Common myeloid progenitor, CD34-positive (primary cell): ENCODE results near the gene SLC17A9.

Experiments
- CTCF ChIA-PET: fragments of 350-600 bp; sonication (Branson Sonifier 250); formaldehyde crosslinking; loops from one replicate; lab custom pipeline; 2021; ENCODE audit warnings: antibody characterized with exemption; lab: Charles Lee
- POLR2A ChIA-PET: fragments of 350-600 bp; sonication (Branson Sonifier 250); formaldehyde crosslinking; loops from one replicate; lab custom pipeline; 2021; ENCODE audit warnings: antibody characterized with exemption; lab: Charles Lee
- DNase-seq, 3 donors: peaks; one replicate each; pipeline versions ENCODE4 v3.0.0 to v3.0.0-alpha.2; 2013
- H3K27ac ChIP-seq, 2 experiments: 1 replicate in 1 of 2; 2 replicates in 1 of 2; pipeline ENCODE4 v1.7.0; 2013; ENCODE audit warnings: inconsistent platforms in 2 of 2, low read length in 2 of 2, mild to moderate bottlenecking in 2 of 2, low read depth in 1 of 2, moderate library complexity in 1 of 2; ENCODE audit not compliant: severe bottlenecking in 2 of 2, insufficient read depth in 1 of 2, poor library complexity in 1 of 2
- H3K27me3 ChIP-seq, 5 experiments: replicated peaks in 2 of 5; 1 replicate in 3 of 5; 2 replicates in 2 of 5; pipeline versions ENCODE4 v1.6.1 to v1.7.0; 2013; ENCODE audit warnings: low read length in 4 of 5, mild to moderate bottlenecking in 2 of 5, moderate library complexity in 2 of 5, inconsistent platforms in 1 of 5; ENCODE audit not compliant: insufficient read depth in 5 of 5, control insufficient read depth in 4 of 5
- H3K36me3 ChIP-seq, 4 experiments: 1 replicate in 2 of 4; 2 replicates in 2 of 4; pipeline versions ENCODE4 v1.6.1 to v1.7.0; 2013; ENCODE audit warnings: low read length in 3 of 4, control low read depth in 1 of 4, mild to moderate bottlenecking in 1 of 4; ENCODE audit not compliant: control insufficient read depth in 4 of 4, insufficient read depth in 4 of 4
- H3K4me1 ChIP-seq, 4 experiments: 1 replicate in 3 of 4; 2 replicates in 1 of 4; pipeline versions ENCODE4 v1.6.1 to v1.7.1; 2013; ENCODE audit warnings: low read length in 3 of 4, mild to moderate bottlenecking in 3 of 4, control low read depth in 1 of 4, inconsistent platforms in 1 of 4, moderate library complexity in 1 of 4; ENCODE audit not compliant: control insufficient read depth in 4 of 4, insufficient read depth in 4 of 4; ENCODE audit errors: control extremely low read depth in 1 of 4
- H3K4me3 ChIP-seq, 7 experiments: 1 replicate in 4 of 7; 2 replicates in 3 of 7; pipeline versions ENCODE4 v1.5.1 to v1.7.0; 2013; ENCODE audit warnings: mild to moderate bottlenecking in 7 of 7, low read length in 6 of 7, moderate library complexity in 6 of 7, inconsistent platforms in 2 of 7, low read depth in 2 of 7, control low read depth in 1 of 7; ENCODE audit not compliant: insufficient read depth in 4 of 7, control insufficient read depth in 1 of 7; ENCODE audit errors: extremely low read depth in 1 of 7
- H3K9me3 ChIP-seq, 5 experiments: 1 replicate in 4 of 5; 2 replicates in 1 of 5; pipeline versions ENCODE4 v1.6.1 to v1.7.1; 2013; ENCODE audit warnings: low read length in 4 of 5, mild to moderate bottlenecking in 2 of 5, inconsistent platforms in 1 of 5, low read depth in 1 of 5, moderate library complexity in 1 of 5; ENCODE audit not compliant: control insufficient read depth in 4 of 5, insufficient read depth in 2 of 5; ENCODE audit errors: control extremely low read depth in 1 of 5
- WGBS: methylation state at CpG from one replicate; pipeline ENCODE4 v1.1.5; 2013; ENCODE audit not compliant: insufficient coverage; 5-methylcytosine and 5-hydroxymethylcytosine counted together

The SLC17A9 gene

GRCh38 chr20:63015147-63015661 lies 62.7 kb downstream of the SLC17A9 start:
- H3K4me3 ChIP-seq: no peak overlapping the region
- CTCF ChIA-PET: no interaction called here
- H3K27ac ChIP-seq: no peak overlapping the region
- peaks cover 0 to 3% (median 0%) of the 10 kb centered on the region in 4 experiments for H3K36me3 ChIP-seq
- 66% methylated on average over 11 of the region's 15 CpGs for WGBS
- DNase-seq: no peak
- H3K27me3 ChIP-seq: peaks cover 11 to 82% (median 26%) of the 10 kb centered on the region in 5 experiments
- POLR2A ChIA-PET: no interaction called here
- peaks cover 0 to 7% (median 4%) of the 10 kb centered on the region in 4 experiments for H3K4me1 ChIP-seq
- H3K9me3 ChIP-seq: peaks cover 11 to 24% (median 17%) of the 10 kb centered on the region in 5 experiments

GRCh38 chr20:63015662-63016361 lies 63.3 kb downstream of the SLC17A9 start:
- peaks cover 11 to 84% (median 27%) of the 10 kb centered on the region in 5 experiments for H3K27me3 ChIP-seq
- no peak overlapping the region for H3K27ac ChIP-seq
- 77% methylated on average over 19 of the region's 22 CpGs for WGBS
- no peak overlapping the region for H3K4me3 ChIP-seq
- peaks cover 0 to 2% (median 0%) of the 10 kb centered on the region in 4 experiments for H3K4me1 ChIP-seq
- ChIA-PET CTCF (interaction anchor here (0.9 kb wide), 1 partner anchor 39 kb away, joined by 3 read pairs; no protein-coding TSS in a partner anchor), POLR2A (no interaction called here)
- no peak for DNase-seq
- H3K36me3 ChIP-seq: peaks cover 0 to 3% (median 0%) of the 10 kb centered on the region in 4 experiments
- peaks cover 11 to 30% (median 20%) of the 10 kb centered on the region in 5 experiments for H3K9me3 ChIP-seq

DNA sequence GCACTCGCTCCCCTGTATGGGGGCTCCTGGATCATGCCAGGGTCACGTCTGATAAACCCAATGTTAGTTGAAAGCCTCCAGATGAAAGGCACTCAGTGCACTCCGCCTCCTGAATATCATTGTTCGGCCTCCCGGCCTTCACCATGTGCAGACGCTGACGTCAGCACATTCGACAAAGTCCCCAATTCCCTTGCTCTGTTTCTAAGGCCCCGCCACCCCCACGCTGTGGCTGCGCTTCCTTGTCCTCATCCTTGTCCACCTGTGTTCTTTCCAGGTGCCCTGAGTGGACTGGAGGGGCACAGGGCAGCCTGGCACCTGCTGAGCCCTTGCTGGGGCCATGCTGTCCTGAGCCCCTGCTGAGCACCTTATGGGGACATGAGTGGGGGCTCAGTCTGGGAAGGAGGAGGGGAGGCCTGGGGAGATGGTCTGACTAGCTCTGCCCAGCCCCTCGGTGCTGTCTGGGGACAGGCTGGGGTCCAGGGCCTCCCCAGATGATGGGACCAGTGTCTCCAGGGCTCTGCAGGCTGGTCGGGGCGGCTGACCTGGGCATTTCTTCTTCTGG lies 64.1 kb downstream of the SLC17A9 start:
- POLR2A ChIA-PET: no interaction called here
- Histone ChIP-seq H3K27me3 (peaks cover 11 to 86% (median 25%) of the 10 kb centered on the region in 5 experiments), H3K27ac (no peak overlapping the region), H3K9me3 (peaks cover 11 to 32% (median 20%) of the 10 kb centered on the region in 5 experiments), H3K4me1 (no peaks in the 10 kb centered on the region), H3K4me3 (no peak overlapping the region), H3K36me3 (peaks cover 0 to 3% (median 0%) of the 10 kb centered on the region in 4 experiments)
- 94% methylated on average over 14 of the region's 14 CpGs for WGBS
- CTCF ChIA-PET: interaction anchor here (0.9 kb wide), 1 partner anchor 38 kb away, joined by 3 read pairs; no protein-coding TSS in a partner anchor
- DNase-seq: no peak

DNA sequence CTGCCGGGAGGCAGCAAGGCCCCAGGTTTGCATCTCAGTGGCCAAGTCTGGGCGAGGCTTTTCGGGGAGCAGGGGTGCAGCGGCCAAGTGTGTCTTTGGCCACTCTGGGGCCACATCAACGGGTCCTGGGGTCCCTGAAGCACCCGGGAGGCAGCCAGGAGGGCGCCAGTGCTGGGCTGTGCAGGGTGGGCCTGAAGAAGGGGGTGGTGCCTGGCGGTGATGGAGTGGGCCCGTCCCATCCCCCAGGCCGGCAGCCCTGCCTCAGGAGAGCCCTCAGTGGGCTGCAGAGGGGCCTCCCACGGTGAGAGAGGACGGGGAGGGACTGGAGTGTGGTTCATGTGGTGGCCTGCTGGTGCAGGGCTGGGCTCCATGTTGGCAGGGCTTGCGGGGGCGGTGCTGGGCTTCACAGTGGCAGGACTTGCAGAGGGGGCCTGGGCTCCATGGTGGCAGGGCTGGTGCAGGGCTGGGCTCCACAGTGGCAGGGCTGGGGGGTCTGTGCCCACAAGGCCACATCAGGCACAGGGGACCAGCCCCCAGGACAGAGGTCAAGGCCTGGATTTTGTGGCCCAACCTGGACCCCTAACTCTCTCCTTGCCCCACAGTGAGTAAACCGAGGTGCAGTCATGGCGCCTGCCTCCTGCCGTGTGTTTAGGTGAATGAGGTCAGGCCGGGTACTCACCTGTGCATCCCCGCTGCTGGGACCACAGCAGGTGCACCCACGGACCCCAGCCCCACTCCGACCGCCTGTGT lies 64.7 kb downstream of the SLC17A9 start:
- DNase-seq: no peak
- H3K27ac ChIP-seq: no peak overlapping the region
- peaks cover 11 to 32% (median 20%) of the 10 kb centered on the region in 5 experiments for H3K9me3 ChIP-seq
- CTCF ChIA-PET: no interaction called here
- H3K36me3 ChIP-seq: peaks cover 0 to 3% (median 0%) of the 10 kb centered on the region in 4 experiments
- WGBS: 90% methylated on average over 15 of the region's 22 CpGs
- POLR2A ChIA-PET: no interaction called here
- no peak overlapping the region for H3K4me3 ChIP-seq
- H3K4me1 ChIP-seq: no peaks in the 10 kb centered on the region
- peaks cover 11 to 87% (median 25%) of the 10 kb centered on the region in 5 experiments for H3K27me3 ChIP-seq

GRCh38 chr20:63017826-63018411 lies 65.4 kb downstream of the SLC17A9 start:
- WGBS: 97% methylated on average over 21 of the region's 25 CpGs
- no peak for DNase-seq
- POLR2A ChIA-PET: no interaction called here
- Histone ChIP-seq H3K9me3 (peaks cover 6 to 26% (median 16%) of the 10 kb centered on the region in 5 experiments), H3K27me3 (peaks cover 11 to 88% (median 24%) of the 10 kb centered on the region in 5 experiments), H3K4me3 (no peak overlapping the region), H3K36me3 (no peaks in the 10 kb centered on the region), H3K4me1 (no peaks in the 10 kb centered on the region), H3K27ac (no peak overlapping the region)
- CTCF ChIA-PET: no interaction called here
